Measurements from ENCODE around the gene MCTP1. TPM values are rescaled to one million over a fixed set of nuclear protein-coding genes. Genes with fewer than 3 reads are reported as not detected.

Gene MCTP1
- total RNA-seq, 1 experiment from 2014 or later = 0.44 TPM

GRCh38 chr5:95105638-95106037, 179.3 kb downstream of the MCTP1 start:
- Histone ChIP-seq H3K79me2 (ENCODE audit: insufficient read depth, low read length) (no peaks in the 10 kb centered on the region), H3K36me3 (ENCODE audit: control insufficient read depth in 1 of 2, insufficient read depth in 2 of 2, low read length in 2 of 2) (no peaks in the 10 kb centered on the region), H3K9me3 (ENCODE audit: control insufficient read depth in 1 of 2, insufficient read depth in 1 of 2, low read depth in 1 of 2, low read length in 2 of 2) (no peaks in the 10 kb centered on the region), H2AFZ (ENCODE audit: low read depth, low read length, poor library complexity, severe bottlenecking) (no peak overlapping the region), H3K9me2 (ENCODE audit: insufficient read depth) (no peaks in the 10 kb centered on the region), H3K27ac (ENCODE audit: low read depth, low read length) (no peak overlapping the region), H3K4me2 (ENCODE audit: low read length) (no peak overlapping the region), H3K9ac (ENCODE audit: low read length) (no peak overlapping the region), H4K20me1 (ENCODE audit: insufficient read depth) (no peaks in the 10 kb centered on the region), H3K27me3 (ENCODE audit: insufficient read depth, low read length) (no peaks in the 10 kb centered on the region), H3K4me1 (ENCODE audit: control insufficient read depth in 1 of 2, insufficient read depth in 2 of 2, low read length in 2 of 2) (no peaks in the 10 kb centered on the region), H3K4me3 (replicated peaks in 1 of 2; ENCODE audit: low read depth in 1 of 2, low read length in 2 of 2) (no peak overlapping the region)
- RAD21 ChIA-PET (ENCODE audit: low non-redundant PET in 1 of 2, low total read pairs in 2 of 2, uncharacterized antibody in 2 of 2, unreplicated experiment in 2 of 2) = no interaction called here
- TF ChIP-seq CBX3 (IDR thresholded peaks at IDR 0.05; ENCODE audit: low read depth) (no peak), SIN3A (IDR thresholded peaks at IDR 0.05; ENCODE audit: low read depth) (no peak), TCF7L2 (IDR thresholded peaks at IDR 0.05; ENCODE audit: borderline replicate concordance, extremely low read depth, insufficient read depth, insufficient read length) (no peak), CEBPB (IDR thresholded peaks at IDR 0.05; ENCODE audit: low read depth) (no peak), RAD21 (IDR thresholded peaks at IDR 0.05; ENCODE audit: low read depth) (no peak), YY1 (IDR thresholded peaks at IDR 0.05; ENCODE audit: extremely low read depth, insufficient replicate concordance, low read depth, low read length) (no peak), ATF3 (IDR thresholded peaks at IDR 0.05) (no peak), EZH2phosphoT487 (IDR thresholded peaks at IDR 0.05; ENCODE audit: borderline replicate concordance) (no peak), JUND (IDR thresholded peaks at IDR 0.05) (no peak), FOSL1 (IDR thresholded peaks at IDR 0.05; ENCODE audit: low read depth) (no peak), ZNF274 (IDR thresholded peaks at IDR 0.05; ENCODE audit: low read depth, low read length) (no peak), MAX (IDR thresholded peaks at IDR 0.05) (no peak), POLR2A (IDR thresholded peaks at IDR 0.05; ENCODE audit: borderline replicate concordance, extremely low read depth, insufficient read depth, insufficient read length) (no peak), ELF1 (IDR thresholded peaks at IDR 0.05; ENCODE audit: borderline replicate concordance, low read depth) (no peak), EZH2 (IDR thresholded peaks at IDR 0.05) (no peak), EGR1 (IDR thresholded peaks at IDR 0.05; ENCODE audit: low read depth) (no peak)
- TF ChIP-seq, protein P1, sequence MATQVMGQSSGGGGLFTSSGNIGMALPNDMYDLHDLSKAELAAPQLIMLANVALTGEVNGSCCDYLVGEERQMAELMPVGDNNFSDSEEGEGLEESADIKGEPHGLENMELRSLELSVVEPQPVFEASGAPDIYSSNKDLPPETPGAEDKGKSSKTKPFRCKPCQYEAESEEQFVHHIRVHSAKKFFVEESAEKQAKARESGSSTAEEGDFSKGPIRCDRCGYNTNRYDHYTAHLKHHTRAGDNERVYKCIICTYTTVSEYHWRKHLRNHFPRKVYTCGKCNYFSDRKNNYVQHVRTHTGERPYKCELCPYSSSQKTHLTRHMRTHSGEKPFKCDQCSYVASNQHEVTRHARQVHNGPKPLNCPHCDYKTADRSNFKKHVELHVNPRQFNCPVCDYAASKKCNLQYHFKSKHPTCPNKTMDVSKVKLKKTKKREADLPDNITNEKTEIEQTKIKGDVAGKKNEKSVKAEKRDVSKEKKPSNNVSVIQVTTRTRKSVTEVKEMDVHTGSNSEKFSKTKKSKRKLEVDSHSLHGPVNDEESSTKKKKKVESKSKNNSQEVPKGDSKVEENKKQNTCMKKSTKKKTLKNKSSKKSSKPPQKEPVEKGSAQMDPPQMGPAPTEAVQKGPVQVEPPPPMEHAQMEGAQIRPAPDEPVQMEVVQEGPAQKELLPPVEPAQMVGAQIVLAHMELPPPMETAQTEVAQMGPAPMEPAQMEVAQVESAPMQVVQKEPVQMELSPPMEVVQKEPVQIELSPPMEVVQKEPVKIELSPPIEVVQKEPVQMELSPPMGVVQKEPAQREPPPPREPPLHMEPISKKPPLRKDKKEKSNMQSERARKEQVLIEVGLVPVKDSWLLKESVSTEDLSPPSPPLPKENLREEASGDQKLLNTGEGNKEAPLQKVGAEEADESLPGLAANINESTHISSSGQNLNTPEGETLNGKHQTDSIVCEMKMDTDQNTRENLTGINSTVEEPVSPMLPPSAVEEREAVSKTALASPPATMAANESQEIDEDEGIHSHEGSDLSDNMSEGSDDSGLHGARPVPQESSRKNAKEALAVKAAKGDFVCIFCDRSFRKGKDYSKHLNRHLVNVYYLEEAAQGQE (IDR thresholded peaks at IDR 0.05; ENCODE audit: low read depth) = no peak
- intact Hi-C loops (cut with micrococcal nuclease) = no loop called here
- DNase-seq (ENCODE audit: low read depth, low spot score) (no peak), ATAC-seq (no peak)
- BruUV-seq (replicated peaks) = no TSS peak
- CTCF ChIA-PET = no interaction called here
- POLR2A ChIA-PET = no interaction called here

Data from HCT116 (cell line).